Muscle layer of duodenum (tissue), 2 donors: ENCODE measurements around the gene SPESP1.

Experiments
- H3K27ac ChIP-seq: one replicate; pipeline ENCODE4 v1.7.0; 2013; ENCODE audit warnings: mild to moderate bottlenecking, low read length
- H3K27me3 ChIP-seq: one replicate; pipeline ENCODE4 v1.7.0; 2013; ENCODE audit warnings: low read depth, mild to moderate bottlenecking, control low read depth, low read length
- H3K36me3 ChIP-seq, 2 donors: one replicate each; pipeline ENCODE4 v1.7.0; 2013; ENCODE audit warnings: low read length in 2 of 2, control low read depth in 1 of 2, mild to moderate bottlenecking in 1 of 2; ENCODE audit not compliant: insufficient read depth in 2 of 2, control insufficient read depth in 1 of 2
- H3K4me1 ChIP-seq, 2 donors: one replicate each; pipeline ENCODE4 v1.7.0; 2013; ENCODE audit warnings: low read length in 2 of 2, mild to moderate bottlenecking in 2 of 2, control low read depth in 1 of 2, moderate library complexity in 1 of 2; ENCODE audit not compliant: insufficient read depth in 2 of 2, control insufficient read depth in 1 of 2
- H3K4me3 ChIP-seq, 2 donors: one replicate each; pipeline ENCODE4 v1.7.0; 2013; ENCODE audit warnings: low read length in 2 of 2, low read depth in 1 of 2, mild to moderate bottlenecking in 1 of 2
- H3K9me3 ChIP-seq, 2 donors: one replicate each; pipeline ENCODE4 v1.7.0; 2013; ENCODE audit warnings: low read length in 2 of 2, control low read depth in 1 of 2, mild to moderate bottlenecking in 1 of 2; ENCODE audit not compliant: control insufficient read depth in 1 of 2
- donor health status: healthy.

The SPESP1 gene

GRCh38 chr15:68930268-68931022, at the start of gene SPESP1:
Gene SPESP1 (plus strand): TSS chr15:68930525. CDS start chr15:68930654, 129 bp downstream.
- no peaks in the 10 kb centered on the region for H3K4me1 ChIP-seq
- no peaks in the 10 kb centered on the region for H3K36me3 ChIP-seq
- no peaks in the 10 kb centered on the region for H3K9me3 ChIP-seq
- H3K4me3 ChIP-seq, result peak within 1 kb of the TSS; percentile 42 to 59
- H3K27me3 ChIP-seq, result no peaks in the 10 kb centered on the region
- H3K27ac ChIP-seq, result no peak within 1 kb of the TSS

GRCh38 chr15:68885070-68885469, 45.3 kb upstream of the SPESP1 start:
- peaks cover 0 to 3% of the 10 kb centered on the region in 2 donors for H3K4me1 ChIP-seq
- H3K9me3 ChIP-seq, result no peaks in the 10 kb centered on the region
- H3K4me3 ChIP-seq, result no peak overlapping the region
- H3K36me3 ChIP-seq, result no peaks in the 10 kb centered on the region
- H3K27me3 ChIP-seq, result no peaks in the 10 kb centered on the region
- no peak overlapping the region for H3K27ac ChIP-seq

GRCh38 chr15:68887120-68887519, 43.2 kb upstream of the SPESP1 start:
- Histone ChIP-seq H3K4me1 (peaks cover 0 to 3% of the 10 kb centered on the region in 2 donors), H3K27me3 (no peaks in the 10 kb centered on the region), H3K9me3 (no peaks in the 10 kb centered on the region), H3K27ac (no peak overlapping the region), H3K36me3 (no peaks in the 10 kb centered on the region), H3K4me3 (no peak overlapping the region)

GRCh38 chr15:68887819-68888218, 42.5 kb upstream of the SPESP1 start:
- no peak overlapping the region for H3K27ac ChIP-seq
- H3K27me3 ChIP-seq, result no peaks in the 10 kb centered on the region
- no peaks in the 10 kb centered on the region for H3K36me3 ChIP-seq
- H3K4me1 ChIP-seq, result peaks cover 0 to 3% of the 10 kb centered on the region in 2 donors
- H3K9me3 ChIP-seq, result no peaks in the 10 kb centered on the region
- H3K4me3 ChIP-seq, result no peak overlapping the region

- Histone ChIP-seq H3K36me3 (no peaks in the 10 kb centered on the region), H3K27me3 (no peaks in the 10 kb centered on the region), H3K4me3 (no peak overlapping the region), H3K9me3 (no peaks in the 10 kb centered on the region), H3K4me1 (peaks cover 0 to 3% of the 10 kb centered on the region in 2 donors), H3K27ac (no peak overlapping the region)
Measured at GRCh38 chr15:68888419-68888818, 41.9 kb upstream of the SPESP1 start.

GRCh38 chr15:68894208-68894607, 36.1 kb upstream of the SPESP1 start:
- H3K4me3 ChIP-seq, result no peak overlapping the region
- no peaks in the 10 kb centered on the region for H3K9me3 ChIP-seq
- no peaks in the 10 kb centered on the region for H3K27me3 ChIP-seq
- no peak overlapping the region for H3K27ac ChIP-seq
- no peaks in the 10 kb centered on the region for H3K4me1 ChIP-seq
- no peaks in the 10 kb centered on the region for H3K36me3 ChIP-seq

- Histone ChIP-seq H3K9me3 (no peaks in the 10 kb centered on the region), H3K27me3 (no peaks in the 10 kb centered on the region), H3K4me3 (no peak overlapping the region), H3K4me1 (no peaks in the 10 kb centered on the region), H3K27ac (no peak overlapping the region), H3K36me3 (no peaks in the 10 kb centered on the region)
Measured at GRCh38 chr15:68896178-68896577, 34.1 kb upstream of the SPESP1 start.

GRCh38 chr15:68897016-68897415, 33.3 kb upstream of the SPESP1 start:
- H3K9me3 ChIP-seq, result no peaks in the 10 kb centered on the region
- H3K36me3 ChIP-seq, result no peaks in the 10 kb centered on the region
- H3K4me1 ChIP-seq, result no peaks in the 10 kb centered on the region
- no peak overlapping the region for H3K27ac ChIP-seq
- H3K4me3 ChIP-seq, result no peak overlapping the region
- no peaks in the 10 kb centered on the region for H3K27me3 ChIP-seq

GRCh38 chr15:68900027-68900426, 30.3 kb upstream of the SPESP1 start:
- Histone ChIP-seq H3K4me3 (no peak overlapping the region), H3K36me3 (no peaks in the 10 kb centered on the region), H3K4me1 (no peaks in the 10 kb centered on the region), H3K27me3 (no peaks in the 10 kb centered on the region), H3K9me3 (no peaks in the 10 kb centered on the region), H3K27ac (no peak overlapping the region)

GRCh38 chr15:68907396-68907923, 22.9 kb upstream of the SPESP1 start:
- H3K4me3 ChIP-seq, result no peak overlapping the region
- H3K27ac ChIP-seq, result no peak overlapping the region
- H3K9me3 ChIP-seq, result no peaks in the 10 kb centered on the region
- H3K27me3 ChIP-seq, result no peaks in the 10 kb centered on the region
- no peaks in the 10 kb centered on the region for H3K36me3 ChIP-seq
- no peaks in the 10 kb centered on the region for H3K4me1 ChIP-seq

- Histone ChIP-seq H3K4me3 (no peak overlapping the region), H3K36me3 (no peaks in the 10 kb centered on the region), H3K9me3 (no peaks in the 10 kb centered on the region), H3K27me3 (no peaks in the 10 kb centered on the region), H3K27ac (no peak overlapping the region), H3K4me1 (no peaks in the 10 kb centered on the region)
Measured at GRCh38 chr15:68909601-68910100, 20.7 kb upstream of the SPESP1 start.
